H9 (cell line): Measurements from ENCODE around the gene FRMPD1. TPM values are rescaled to one million over a fixed set of nuclear protein-coding genes. Genes with fewer than 3 reads are reported as not detected.

Experiments
- DNase-seq: peaks from one replicate; pipeline ENCODE4 v3.0.0-alpha.2; 2017
- H2AFZ ChIP-seq: one replicate; pipeline ENCODE4 v1.6.1; 2013; ENCODE audit warnings: mild to moderate bottlenecking, low read length, control low read depth, moderate library complexity
- H2AK5ac ChIP-seq: 2 replicates; pipeline ENCODE4 v1.6.1; 2013; ENCODE audit warnings: low read length, control low read depth, mixed read lengths; ENCODE audit not compliant: insufficient read length
- H2BK120ac ChIP-seq: one replicate; pipeline ENCODE4 v1.6.1; 2013; ENCODE audit warnings: low read depth, mild to moderate bottlenecking, low read length, control low read depth, inconsistent platforms; ENCODE audit not compliant: poor library complexity, severe bottlenecking
- H2BK12ac ChIP-seq: 2 replicates; pipeline ENCODE4 v1.6.1; 2013; ENCODE audit warnings: low read length, control low read depth, mixed read lengths, low read depth; ENCODE audit not compliant: insufficient read length
- H2BK15ac ChIP-seq: 2 replicates; pipeline ENCODE4 v1.6.1; 2013; ENCODE audit warnings: low read depth, low read length, control low read depth
- H2BK20ac ChIP-seq: one replicate; pipeline ENCODE4 v1.6.1; 2013; ENCODE audit warnings: low read depth, mild to moderate bottlenecking, low read length, control low read depth, inconsistent platforms; ENCODE audit not compliant: poor library complexity, severe bottlenecking
- H2BK5ac ChIP-seq: 2 replicates; pipeline ENCODE4 v1.6.1; 2013; ENCODE audit warnings: low read length, control low read depth, mixed read lengths; ENCODE audit not compliant: insufficient read length
- H3K14ac ChIP-seq: 2 replicates; pipeline ENCODE4 v1.6.1; 2013; ENCODE audit warnings: low read length, control low read depth; ENCODE audit not compliant: insufficient read depth
- H3K18ac ChIP-seq: 2 replicates; pipeline ENCODE4 v1.6.1; 2013; ENCODE audit warnings: low read depth, mild to moderate bottlenecking, mixed read lengths, low read length, control low read depth; ENCODE audit not compliant: insufficient read length
- H3K23ac ChIP-seq: 2 replicates; pipeline ENCODE4 v1.6.1; 2013; ENCODE audit warnings: low read length, control low read depth, mixed read lengths, low read depth; ENCODE audit not compliant: insufficient read length
- H3K23me2 ChIP-seq: 2 replicates; pipeline ENCODE4 v1.6.1; 2013; ENCODE audit warnings: low read depth, mild to moderate bottlenecking, mixed read lengths, low read length, control low read depth; ENCODE audit not compliant: insufficient read length, poor library complexity, severe bottlenecking
- H3K27ac ChIP-seq: 2 replicates; pipeline ENCODE4 v1.5.1; 2013; ENCODE audit warnings: low read length, control low read depth, mixed read lengths, low read depth; ENCODE audit not compliant: insufficient read length
- H3K27me3 ChIP-seq: 2 replicates; pipeline ENCODE4 v1.6.1; 2013; ENCODE audit warnings: low read length, control low read depth, inconsistent platforms; ENCODE audit not compliant: insufficient read depth
- H3K4ac ChIP-seq: 2 replicates; pipeline ENCODE4 v1.6.1; 2013; ENCODE audit warnings: low read depth, mild to moderate bottlenecking, control low read depth, inconsistent platforms, low read length, moderate library complexity
- H3K4me1 ChIP-seq: 2 replicates; pipeline ENCODE4 v1.6.1; 2013; ENCODE audit warnings: low read length, control low read depth, inconsistent platforms; ENCODE audit not compliant: insufficient read depth
- H3K4me2 ChIP-seq: 2 replicates; pipeline ENCODE4 v1.6.1; 2013; ENCODE audit warnings: low read length, control low read depth, mixed read lengths; ENCODE audit not compliant: insufficient read length, insufficient read depth
- H3K56ac ChIP-seq: 2 replicates; pipeline ENCODE4 v1.6.1; 2013; ENCODE audit warnings: low read depth, mild to moderate bottlenecking, mixed read lengths, low read length, control low read depth; ENCODE audit not compliant: insufficient read length
- H3K79me1 ChIP-seq: 2 replicates; pipeline ENCODE4 v1.6.1; 2013; ENCODE audit warnings: low read depth, mild to moderate bottlenecking, moderate library complexity, low read length, control low read depth, inconsistent platforms; ENCODE audit not compliant: insufficient read depth, poor library complexity, severe bottlenecking
- H3K79me2 ChIP-seq: 2 replicates; pipeline ENCODE4 v1.6.1; 2013; ENCODE audit warnings: low read length, control low read depth, inconsistent platforms; ENCODE audit not compliant: insufficient read depth
- H3K9ac ChIP-seq: 2 replicates; pipeline ENCODE4 v1.6.1; 2013; ENCODE audit warnings: low read length, control low read depth, mixed read lengths; ENCODE audit not compliant: insufficient read length; ENCODE audit errors: extremely low read depth
- H3K9me3 ChIP-seq: one replicate; pipeline ENCODE4 v1.6.1; 2013; ENCODE audit warnings: low read depth, low read length, inconsistent platforms; ENCODE audit not compliant: control insufficient read depth
- H3T11ph ChIP-seq: one replicate; pipeline ENCODE4 v1.6.1; 2013; ENCODE audit warnings: mild to moderate bottlenecking, low read length, control low read depth, inconsistent platforms
- H4K20me1 ChIP-seq: one replicate; pipeline ENCODE4 v1.6.1; 2013; ENCODE audit not compliant: control insufficient read depth, insufficient read length, insufficient read depth
- H4K5ac ChIP-seq: 2 replicates; pipeline ENCODE4 v1.6.1; 2013; ENCODE audit warnings: low read depth, mild to moderate bottlenecking, mixed read lengths, low read length, control low read depth; ENCODE audit not compliant: insufficient read length
- H4K8ac ChIP-seq: replicated peaks from 2 replicates; pipeline ENCODE4 v1.6.1; 2013; ENCODE audit warnings: low read length, control low read depth, mixed read lengths, low read depth; ENCODE audit not compliant: insufficient read length
- H4K91ac ChIP-seq: 2 replicates; pipeline ENCODE4 v1.6.1; 2013; ENCODE audit warnings: low read depth, mild to moderate bottlenecking, moderate library complexity, mixed read lengths, low read length, control low read depth; ENCODE audit not compliant: insufficient read length
- H3K27ac Mint-ChIP-seq, 3 experiments: 2 replicates in 2 of 3; 3 replicates in 1 of 3; pipeline ENCODE4 v1.8.0; 2020 to 2021; ENCODE audit warnings: mixed read lengths in 3 of 3, mild to moderate bottlenecking in 1 of 3, moderate library complexity in 1 of 3
- H3K27me3 Mint-ChIP-seq: 2 replicates; pipeline ENCODE4 v1.8.0; 2021; ENCODE audit warnings: low read depth, mild to moderate bottlenecking, moderate library complexity, mixed read lengths
- H3K36me3 Mint-ChIP-seq, 3 experiments: 2 replicates in 2 of 3; 3 replicates in 1 of 3; pipeline ENCODE4 v1.8.0; 2020 to 2021; ENCODE audit warnings: low read depth in 3 of 3, mixed read lengths in 3 of 3; ENCODE audit not compliant: insufficient read depth in 1 of 3
- H3K4me1 Mint-ChIP-seq, 2 experiments: 2 replicates each; pipeline ENCODE4 v1.8.0; 2020; ENCODE audit warnings: mixed read lengths in 2 of 2
- H3K4me3 Mint-ChIP-seq, 2 experiments: 2 replicates in 1 of 2; 3 replicates in 1 of 2; pipeline ENCODE4 v1.8.0; 2020 to 2021; ENCODE audit warnings: mild to moderate bottlenecking in 2 of 2, mixed read lengths in 2 of 2, moderate library complexity in 1 of 2
- H3K9me3 Mint-ChIP-seq, 2 experiments: 2 replicates in 1 of 2; 3 replicates in 1 of 2; pipeline ENCODE4 v1.8.0; 2020; ENCODE audit warnings: mild to moderate bottlenecking in 2 of 2, mixed read lengths in 2 of 2, moderate library complexity in 1 of 2
- CTCF ChIP-seq: fragments of 200-600 bp; sonication (generic); conservative IDR thresholded peaks from 3 replicates; pipeline ENCODE4 v1.8.0; 2021; ENCODE audit warnings: antibody characterized with exemption, mild to moderate bottlenecking
- WGBS: extraction: QIAGEN DNeasy Blood & Tissue Kit; methylation state at CpG from one replicate; pipeline ENCODE4 v1.1.7; 2013; ENCODE audit warnings: missing lambda C conversion rate, low lambda C conversion rate, mixed read lengths; ENCODE audit not compliant: insufficient read length; ENCODE audit errors: extremely low coverage; 5-methylcytosine and 5-hydroxymethylcytosine counted together
- total RNA-seq: library from RNA; stranded (reverse); gene quantifications from 2 replicates; pipeline ENCODE4 v1.2.1, GENCODE V29; 2021

Gene FRMPD1
- total RNA-seq, 1 experiment from 2014 or later, result 0.04 TPM

- Histone ChIP-seq H2AFZ (no peak overlapping the region), H3T11ph (no peak overlapping the region), H3K23ac (no peak overlapping the region), H4K91ac (no peak overlapping the region), H4K20me1 (no peaks in the 10 kb centered on the region), H2BK5ac (no peak overlapping the region), H2BK20ac (no peak overlapping the region), H3K23me2 (no peaks in the 10 kb centered on the region), H2BK12ac (no peak overlapping the region), H4K8ac (no peak overlapping the region), H3K4ac (no peak overlapping the region), H3K27ac (no peak overlapping the region), H3K4me2 (no peak overlapping the region), H2BK120ac (no peak overlapping the region), H3K14ac (no peak overlapping the region), H3K4me1 (no peaks in the 10 kb centered on the region), H3K79me2 (no peaks in the 10 kb centered on the region), H3K27me3 (no peaks in the 10 kb centered on the region), H3K9ac (no peak overlapping the region), H3K79me1 (no peaks in the 10 kb centered on the region), H2BK15ac (no peak overlapping the region), H3K56ac (no peak overlapping the region), H3K9me3 (no peaks in the 10 kb centered on the region), H4K5ac (no peak overlapping the region), H3K18ac (no peak overlapping the region), H2AK5ac (no peak overlapping the region)
- H3K9me3 Mint-ChIP-seq, result no peaks in the 10 kb centered on the region
- no peak overlapping the region for H3K4me3 Mint-ChIP-seq
- no peak overlapping the region for H3K27ac Mint-ChIP-seq
- peaks cover 21% of the 10 kb centered on the region for H3K27me3 Mint-ChIP-seq
- peaks cover 10% of the 10 kb centered on the region in 2 experiments for H3K4me1 Mint-ChIP-seq
- no peaks in the 10 kb centered on the region for H3K36me3 Mint-ChIP-seq
- DNase-seq, result no peak
- TF ChIP-seq CTCF, result no peak
- WGBS, result no CpG with 5 or more reads among the region's 3 CpGs
Measured at GRCh38 chr9:37640246-37640645, 10.5 kb upstream of the FRMPD1 start.
